Heart right ventricle (tissue), 16 donors: ENCODE measurements around the gene OPRM1. TPM values are rescaled to one million over a fixed set of nuclear protein-coding genes. Genes with fewer than 3 reads are reported as not detected.

ENCODE experiments used
- ATAC-seq, 8 donors: fragments of 200-7000 bp; cut with Tn5 transposase; one replicate each; pipeline ENCODE4 v1.9.1; 2020; ENCODE audit warnings: mild to moderate bottlenecking in 8 of 8, moderate library complexity in 8 of 8, moderate number of reproducible peaks in 1 of 8
- DNase-seq, 2 donors: peaks; one replicate each; pipeline ENCODE4 v3.0.0-alpha.2; 2020
- H3K27ac ChIP-seq, 10 donors: fragments of 200-600 bp; sonication (generic) in 2 of 10; one replicate each; pipeline versions ENCODE4 v1.5.0 to v1.8.0; 2020 to 2022; ENCODE audit warnings: mild to moderate bottlenecking in 3 of 10
- H3K27me3 ChIP-seq, 7 donors: fragments of 200-600 bp; one replicate each; pipeline ENCODE4 v1.8.0; 2021 to 2022; ENCODE audit warnings: mild to moderate bottlenecking in 2 of 7
- H3K36me3 ChIP-seq, 9 donors: fragments of 200-600 bp; sonication (generic) in 1 of 9; one replicate each; pipeline versions ENCODE4 v1.5.0 to v1.8.0; 2020 to 2022; ENCODE audit warnings: mild to moderate bottlenecking in 2 of 9
- H3K4me1 ChIP-seq, 9 donors: fragments of 200-600 bp; sonication (generic) in 1 of 9; one replicate each; pipeline versions ENCODE4 v1.5.0 to v1.8.0; 2020 to 2022; ENCODE audit warnings: mild to moderate bottlenecking in 4 of 9
- H3K4me3 ChIP-seq, 10 donors: fragments of 200-600 bp; sonication (generic) in 2 of 10; one replicate each; pipeline versions ENCODE4 v1.5.0 to v1.8.0; 2020 to 2022; ENCODE audit warnings: mild to moderate bottlenecking in 7 of 10, moderate library complexity in 2 of 10
- H3K9me3 ChIP-seq, 11 donors: fragments of 200-600 bp in 10 of 11; sonication (generic) in 2 of 11; one replicate each; pipeline versions ENCODE4 v1.5.0 to v1.8.0; 2013 to 2022; ENCODE audit warnings: mild to moderate bottlenecking in 2 of 11, control low read depth in 1 of 11, moderate library complexity in 1 of 11
- WGBS, 2 donors: extraction: QIAGEN DNeasy Blood & Tissue Kit; methylation state at CpG; one replicate each; pipeline ENCODE4 v1.1.7; 2013; ENCODE audit warnings: inconsistent platforms in 1 of 2; 5-methylcytosine and 5-hydroxymethylcytosine counted together
- intact Hi-C, 10 donors: fragments of 100-400 bp; cut with DNase I; formaldehyde crosslinking; loops; one replicate each; pipeline versions ENCODE4 v1.11.1 to v1.14.2; 2022
- polyA plus RNA-seq, 2 donors: library from polyadenylated mRNA; stranded (reverse); fragments of 200-250 nt; gene quantifications; one replicate each; pipeline ENCODE4 v1.2.3, GENCODE V29; 2013
- total RNA-seq, 10 donors: library from RNA; stranded (reverse); fragmentation: NEBNext Ultra II Directional in 3 of 10; extraction: Animal tissue kit (Norgen Biotek cat#: 25700) in 3 of 10; gene quantifications; one replicate each; pipeline versions ENCODE4 v1.2.1 to v1.2.4, GENCODE V29; 2021 to 2023
- TF ChIP-seq, protein P1 (sequence below), 9 donors: fragments of 200-600 bp; sonication (generic) in 2 of 9; IDR thresholded peaks; one replicate each; pipeline versions ENCODE4 v1.5.0 to v1.8.0; 2021 to 2022; ENCODE audit warnings: antibody characterized with exemption in 9 of 9, mild to moderate bottlenecking in 5 of 9, moderate library complexity in 1 of 9
- donor health status: Arrhythmogenic right ventricular cardiomyopathy.
- donor health status: ischemic (EF 13 %, LVEDD 7.1; RV severe dilation, severe dysfunction).
- donor health status: healthy with polysubstance abuse.
- donor health status: DM: no; HTN: yes; CAD: no.
- donor health status: DM: no; HTN: no; CAD: no.
- donor health status: ischemic (EF 25% LVEDD 6.9; RV normal size, moderate dysfunction).
- donor health status: ischemic (EF 25% LVEDD 5.7; RV mildly dilated, moderate dysfunction).
- donor health status: healthy.
- donor health status: DM: yes; HTN: yes; CAD: no.
- donor health status: Ischemic cardiomyopathy.
- donor health status: ischemic (EF 35%, LVEDD 5.7; RV mildly dilated, moderate dysfunction).
- donor health status: nonischemic (EF 11% LVEDD 7.7; RV severe dilation, severe dysfunction).
- donor health status: DM: yes; HTN: yes; CAD: no.
- donor health status: PGD.
- donor health status: ischemic (EF 29% LVEDD 5.4; RV normal size, mild dysfunction).
- donor health status: nonischemic (EF 23%, LVEDD 6.1; RV moderate dilation, normal function).

Gene OPRM1
- total and polyA plus RNA-seq, 12 donors = not detected

DNA sequence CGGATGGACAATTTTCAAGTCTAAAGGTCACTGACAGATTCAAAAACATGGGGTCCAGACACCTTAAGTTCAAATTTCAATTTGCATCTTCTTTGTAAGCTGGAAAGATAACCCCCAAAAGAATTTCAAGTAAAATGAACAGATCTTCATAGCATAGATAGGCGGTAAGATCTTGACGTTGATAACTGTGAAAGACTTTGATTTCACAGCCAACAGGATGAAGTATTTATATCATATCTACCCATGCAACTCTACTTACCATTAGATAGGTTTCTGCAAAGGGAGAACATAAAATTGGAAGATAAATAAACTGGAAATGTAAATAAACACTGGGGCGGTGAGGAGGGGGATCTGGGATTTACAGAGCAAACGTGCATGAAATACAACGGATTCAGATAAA is 179.7 kb downstream of the OPRM1 start:
- H3K27me3 ChIP-seq = no peaks in the 10 kb centered on the region

DNA sequence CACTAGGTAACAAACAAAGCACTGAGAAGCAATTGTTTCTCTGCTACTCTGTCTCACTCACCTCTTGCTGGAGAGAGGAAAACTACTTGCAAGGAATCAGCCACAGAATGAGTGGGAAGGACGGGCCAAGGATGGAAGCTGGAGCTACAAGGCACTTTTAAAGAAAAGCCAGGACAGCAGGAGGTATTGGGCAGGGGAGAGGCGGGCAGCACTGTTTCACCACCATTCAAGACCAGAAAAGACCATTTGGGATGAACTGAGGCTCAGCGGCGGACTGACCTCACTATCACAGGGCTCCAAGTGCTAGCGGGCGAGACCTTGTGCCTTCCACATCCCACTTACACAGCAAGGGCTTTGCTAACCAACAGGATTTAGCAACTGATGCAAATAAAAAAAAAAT is 180.2 kb downstream of the OPRM1 start:
- TF ChIP-seq, protein P1, sequence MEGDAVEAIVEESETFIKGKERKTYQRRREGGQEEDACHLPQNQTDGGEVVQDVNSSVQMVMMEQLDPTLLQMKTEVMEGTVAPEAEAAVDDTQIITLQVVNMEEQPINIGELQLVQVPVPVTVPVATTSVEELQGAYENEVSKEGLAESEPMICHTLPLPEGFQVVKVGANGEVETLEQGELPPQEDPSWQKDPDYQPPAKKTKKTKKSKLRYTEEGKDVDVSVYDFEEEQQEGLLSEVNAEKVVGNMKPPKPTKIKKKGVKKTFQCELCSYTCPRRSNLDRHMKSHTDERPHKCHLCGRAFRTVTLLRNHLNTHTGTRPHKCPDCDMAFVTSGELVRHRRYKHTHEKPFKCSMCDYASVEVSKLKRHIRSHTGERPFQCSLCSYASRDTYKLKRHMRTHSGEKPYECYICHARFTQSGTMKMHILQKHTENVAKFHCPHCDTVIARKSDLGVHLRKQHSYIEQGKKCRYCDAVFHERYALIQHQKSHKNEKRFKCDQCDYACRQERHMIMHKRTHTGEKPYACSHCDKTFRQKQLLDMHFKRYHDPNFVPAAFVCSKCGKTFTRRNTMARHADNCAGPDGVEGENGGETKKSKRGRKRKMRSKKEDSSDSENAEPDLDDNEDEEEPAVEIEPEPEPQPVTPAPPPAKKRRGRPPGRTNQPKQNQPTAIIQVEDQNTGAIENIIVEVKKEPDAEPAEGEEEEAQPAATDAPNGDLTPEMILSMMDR (IDR thresholded peaks at IDR 0.05) = no peak
- ATAC-seq = no peak
- Histone ChIP-seq H3K4me3 (no peak overlapping the region), H3K27me3 (no peaks in the 10 kb centered on the region), H3K4me1 (peaks cover 0 to 5% (median 0%) of the 10 kb centered on the region in 9 donors), H3K36me3 (peaks cover 0 to 23% (median 0%) of the 10 kb centered on the region in 9 donors), H3K9me3 (no peaks in the 10 kb centered on the region), H3K27ac (no peak overlapping the region)
- WGBS, 2 donors = 88 to 89% methylated on average over 6 of the region's 6 CpGs
- intact Hi-C loops = no loop called here
- no peak for DNase-seq

More for the DNA sequence above, 179.7 kb downstream of the OPRM1 start:
- H3K9me3 ChIP-seq = no peaks in the 10 kb centered on the region
- DNase-seq (no peak), ATAC-seq (no peak)
- intact Hi-C loops = no loop called here
- TF ChIP-seq, protein P1 (IDR thresholded peaks at IDR 0.05) = no peak
- H3K27ac ChIP-seq = no peak overlapping the region
- peaks cover 0 to 23% (median 0%) of the 10 kb centered on the region in 9 donors for H3K36me3 ChIP-seq
- peaks cover 0 to 5% (median 0%) of the 10 kb centered on the region in 9 donors for H3K4me1 ChIP-seq
- 73 to 82% methylated on average over 6 of the region's 6 CpGs for WGBS, 2 donors
- H3K4me3 ChIP-seq = no peak overlapping the region

DNA sequence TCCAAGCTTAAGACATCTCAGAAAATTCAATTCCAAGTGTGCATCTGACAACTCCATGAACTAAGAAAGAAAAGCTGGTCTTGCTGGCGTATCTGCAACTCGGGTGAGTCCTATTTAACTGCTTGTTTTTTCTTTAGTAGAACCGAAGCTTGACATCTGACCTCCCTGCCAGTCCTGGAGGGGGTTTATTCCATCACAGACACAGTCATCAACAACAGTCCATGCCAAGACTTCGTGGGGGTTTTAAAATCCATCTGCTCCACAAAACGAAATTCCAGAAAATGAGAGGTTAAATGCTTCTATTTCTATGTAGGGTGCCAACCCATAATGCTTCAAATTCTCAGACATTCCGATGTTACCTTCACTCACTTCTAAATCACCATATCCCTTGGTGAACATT is 183.7 kb downstream of the OPRM1 start:
- Histone ChIP-seq H3K36me3 (peaks cover 0 to 23% (median 0%) of the 10 kb centered on the region in 9 donors), H3K27me3 (no peaks in the 10 kb centered on the region), H3K27ac (no peak overlapping the region), H3K4me1 (peaks cover 0 to 10% (median 0%) of the 10 kb centered on the region in 9 donors), H3K4me3 (no peak overlapping the region), H3K9me3 (no peaks in the 10 kb centered on the region)
- ATAC-seq = no peak
- intact Hi-C loops = loop anchor here in 1 of 10 donors (10.0 kb wide), 1 partner anchor 362 kb away; no protein-coding TSS in a partner anchor
- no peak for DNase-seq
- WGBS, 2 donors = 75 to 78% methylated on average over 6 of the region's 6 CpGs
- TF ChIP-seq, protein P1 (IDR thresholded peaks at IDR 0.05) = no peak

DNA sequence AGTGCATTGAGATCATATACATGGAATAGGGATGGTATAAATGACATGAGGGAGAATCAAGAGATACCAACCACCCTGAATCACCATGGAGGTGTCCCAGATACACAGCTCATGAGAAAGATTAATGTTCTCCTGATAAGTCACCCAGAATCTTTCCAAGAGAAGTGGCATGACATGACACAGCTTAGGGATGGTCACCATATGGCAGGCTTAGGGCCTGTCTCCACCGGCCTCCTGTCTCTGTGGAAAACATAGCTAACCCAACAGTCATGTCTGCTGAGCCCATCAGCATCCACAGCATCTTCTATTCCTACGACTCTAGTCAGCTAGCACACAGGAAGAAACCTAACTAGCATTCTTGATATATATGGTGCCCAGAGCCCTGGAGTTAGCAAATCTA is 184.3 kb downstream of the OPRM1 start:
- Histone ChIP-seq H3K27ac (no peak overlapping the region), H3K27me3 (no peaks in the 10 kb centered on the region), H3K4me3 (no peak overlapping the region), H3K4me1 (peaks cover 0 to 6% (median 0%) of the 10 kb centered on the region in 9 donors), H3K9me3 (no peaks in the 10 kb centered on the region), H3K36me3 (peaks cover 0 to 23% (median 0%) of the 10 kb centered on the region in 9 donors)
- no peak for DNase-seq
- ATAC-seq = no peak
- TF ChIP-seq, protein P1 (IDR thresholded peaks at IDR 0.05) = no peak
- 85 to 90% methylated on average over 2 of the region's 2 CpGs for WGBS, 2 donors
- intact Hi-C loops = loop anchor here in 1 of 10 donors (10.0 kb wide), 1 partner anchor 362 kb away; no protein-coding TSS in a partner anchor
